NCI-H1092 treated with DMSO at 0.1 percent for 48 hours (cell line): Measurements from ENCODE around the gene CHMP6.

Experiments
- DNase-seq: peaks from one replicate; lab custom pipeline; 2025; lab: John Stamatoyannopoulos, UW

CHMP6 gene

DNA sequence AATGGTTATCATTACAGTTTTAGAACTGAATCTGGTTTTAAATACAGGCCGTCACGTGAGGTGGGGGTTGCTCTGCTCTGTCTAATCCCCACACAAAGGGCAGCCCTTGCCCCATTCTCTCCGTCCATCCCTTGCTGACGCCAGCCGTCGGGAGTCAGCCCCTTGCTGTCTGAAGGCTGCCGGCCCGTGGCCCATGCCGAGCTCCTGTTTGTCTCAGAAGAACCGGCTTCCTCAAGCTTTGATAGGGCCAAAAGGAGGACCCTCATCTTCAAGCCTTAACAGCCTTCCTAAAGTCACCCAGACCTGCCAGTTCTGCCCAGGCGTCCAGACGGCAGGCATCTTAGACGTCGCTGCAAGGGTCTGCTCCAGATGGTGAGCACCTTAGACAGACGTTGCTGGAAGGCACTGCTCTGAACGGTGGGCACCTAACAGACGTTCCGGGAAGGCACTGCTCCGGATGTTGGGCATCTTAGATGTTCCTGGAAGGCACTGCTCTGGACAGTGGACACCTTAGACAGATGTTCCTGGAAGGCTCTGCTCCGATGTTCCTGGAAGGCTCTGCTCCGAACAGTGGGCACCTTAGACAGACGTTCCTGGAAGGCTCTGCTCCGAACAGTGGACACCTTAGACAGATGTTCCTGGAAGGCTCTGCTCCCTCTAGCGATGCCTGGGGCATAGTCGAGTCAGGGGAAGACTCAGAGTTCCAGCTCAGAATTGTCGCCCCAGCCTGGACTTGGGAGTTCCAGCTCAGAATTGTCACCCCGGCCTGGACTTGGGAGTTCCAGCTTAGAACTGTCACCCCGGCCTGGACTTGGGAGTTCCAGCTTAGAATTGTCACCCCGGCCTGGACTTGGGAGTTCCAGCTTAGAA is 35.1 kb upstream of the CHMP6 start:
- no peak for DNase-seq

DNA sequence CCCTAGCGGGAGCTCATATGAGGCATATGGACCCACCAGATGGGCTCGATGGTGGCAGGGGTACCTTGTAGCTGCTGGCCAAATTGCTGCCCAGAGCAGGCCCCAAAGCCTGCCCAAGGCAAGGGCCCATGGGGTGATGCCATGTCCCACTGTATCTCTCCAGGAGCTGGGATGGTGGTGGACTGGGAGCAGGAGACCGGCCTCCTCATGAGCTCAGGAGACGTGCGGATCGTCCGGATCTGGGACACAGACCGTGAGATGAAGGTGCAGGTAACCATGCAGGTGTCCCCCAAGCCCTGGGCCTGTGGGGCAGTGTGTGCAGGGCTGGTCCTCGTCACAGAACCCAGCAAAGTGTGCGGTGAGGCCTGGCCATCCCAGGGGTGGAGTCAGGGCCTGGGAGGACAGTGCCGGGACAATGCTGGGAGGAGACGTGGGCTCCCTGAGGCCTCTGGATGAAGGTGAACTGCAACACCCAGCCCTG is 34.1 kb upstream of the CHMP6 start:
- DNase-seq, result no peak

DNA sequence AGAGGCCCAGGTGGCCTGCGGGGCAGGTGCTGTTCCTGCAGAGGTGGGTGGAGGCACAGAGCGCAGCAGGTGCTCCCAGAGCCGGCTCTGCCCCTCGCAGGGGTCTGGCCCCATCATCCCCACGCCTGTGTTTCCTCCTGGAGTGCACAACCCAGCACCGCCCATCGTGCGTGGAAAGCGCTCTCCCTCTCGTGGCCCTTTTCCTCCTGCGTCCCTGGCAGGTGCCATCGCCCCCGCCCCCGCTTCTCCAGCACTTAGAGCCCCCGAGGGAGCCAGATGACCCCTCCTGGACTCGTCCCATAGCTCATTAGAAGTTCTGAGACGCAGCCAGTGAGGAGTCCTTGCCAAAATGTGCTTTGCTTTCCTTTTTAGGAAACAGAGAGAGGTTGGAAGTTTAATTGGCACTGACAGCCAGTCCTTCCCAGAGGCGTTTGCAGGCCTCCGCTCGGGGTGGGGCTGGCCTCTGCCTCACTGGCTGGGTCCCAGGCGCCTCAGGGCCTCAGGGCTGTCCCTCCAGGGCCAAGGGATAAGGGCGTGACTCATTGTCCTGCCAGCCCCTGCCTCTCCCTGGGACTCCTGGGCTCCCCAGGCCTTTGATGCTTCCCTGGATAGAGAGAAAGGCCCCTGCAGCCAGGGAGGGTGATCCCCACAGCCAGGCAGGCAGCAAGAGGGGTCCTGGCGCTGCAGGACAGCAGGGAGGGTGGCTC is 32.2 kb upstream of the CHMP6 start:
- peak; percentile 80 for DNase-seq

- no peak for DNase-seq
These were observed 31.4 kb upstream of the CHMP6 start for GRCh38 chr17:80960037-80960796.

GRCh38 chr17:80960797-80961452 is 30.7 kb upstream of the CHMP6 start:
- no peak for DNase-seq

GRCh38 chr17:80961541-80962330 is 29.9 kb upstream of the CHMP6 start:
- DNase-seq, result peak; percentile 27

GRCh38 chr17:80962356-80963329 is 29.0 kb upstream of the CHMP6 start:
- no peak for DNase-seq

GRCh38 chr17:80963812-80964543 is 27.7 kb upstream of the CHMP6 start:
- DNase-seq, result no peak

- DNase-seq, result no peak
These were observed 27.1 kb upstream of the CHMP6 start for GRCh38 chr17:80964544-80964856.

DNA sequence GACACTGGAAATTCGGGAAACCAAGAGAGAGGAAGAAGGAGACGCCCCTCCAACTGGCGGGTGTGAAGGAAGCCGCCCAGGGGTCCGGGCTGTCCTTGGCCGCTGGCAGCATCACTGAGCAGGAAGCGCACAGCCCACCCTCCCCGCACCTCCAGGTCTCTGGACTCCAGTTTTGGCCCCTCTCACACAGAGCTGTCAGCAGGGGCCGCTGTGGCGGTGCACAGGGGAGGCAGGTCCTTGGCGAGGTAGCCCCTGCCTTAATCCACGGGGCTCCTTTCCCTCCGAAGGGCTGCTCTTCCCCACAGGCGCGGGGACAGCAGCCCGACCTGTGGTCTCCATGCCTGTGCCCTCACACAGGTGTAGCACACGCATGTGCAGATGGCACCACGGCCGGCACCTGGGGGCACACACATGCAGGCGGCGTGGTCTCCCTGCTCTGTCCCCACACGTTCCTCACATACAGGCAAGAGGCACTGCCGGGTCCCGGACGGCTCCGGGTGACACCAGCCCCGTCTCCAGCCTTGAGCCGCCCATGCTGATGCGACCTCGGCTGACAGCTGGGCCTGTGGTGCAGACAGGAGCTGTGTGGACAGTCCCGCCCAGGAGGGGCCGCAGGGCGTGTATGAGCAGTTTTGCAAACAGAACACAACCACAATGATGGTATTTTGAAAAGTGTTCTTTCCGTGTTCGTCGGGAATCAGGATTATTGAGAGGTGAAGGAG is 26.6 kb upstream of the CHMP6 start:
- DNase-seq, result no peak

DNA sequence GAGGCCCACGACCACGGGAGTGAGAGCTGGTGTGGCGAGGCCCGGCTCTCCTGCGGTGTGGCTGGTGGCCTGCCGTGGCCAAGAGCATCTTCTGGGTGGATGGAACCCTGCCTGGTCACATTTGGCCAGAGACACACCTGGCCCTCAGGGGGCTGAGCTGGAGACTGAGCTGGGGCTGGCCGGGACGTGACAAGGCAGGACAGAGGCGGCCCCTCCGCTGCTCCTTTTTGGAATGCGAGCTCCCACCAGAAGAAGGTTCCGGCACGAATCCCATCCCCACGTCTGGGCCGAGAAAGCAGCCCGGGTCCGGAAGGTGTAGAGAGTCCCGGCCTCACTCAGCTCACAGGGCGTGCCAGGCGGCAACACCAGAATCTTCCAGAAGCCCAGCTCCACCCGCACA is 26.0 kb upstream of the CHMP6 start:
- DNase-seq, result no peak

GRCh38 chr17:80967404-80967872 is 24.2 kb upstream of the CHMP6 start:
- DNase-seq, result no peak

GRCh38 chr17:80968602-80969029 is 23.0 kb upstream of the CHMP6 start:
- peak; percentile 77 for DNase-seq

- no peak for DNase-seq
These were observed 22.5 kb upstream of the CHMP6 start for GRCh38 chr17:80969030-80969673.

DNA sequence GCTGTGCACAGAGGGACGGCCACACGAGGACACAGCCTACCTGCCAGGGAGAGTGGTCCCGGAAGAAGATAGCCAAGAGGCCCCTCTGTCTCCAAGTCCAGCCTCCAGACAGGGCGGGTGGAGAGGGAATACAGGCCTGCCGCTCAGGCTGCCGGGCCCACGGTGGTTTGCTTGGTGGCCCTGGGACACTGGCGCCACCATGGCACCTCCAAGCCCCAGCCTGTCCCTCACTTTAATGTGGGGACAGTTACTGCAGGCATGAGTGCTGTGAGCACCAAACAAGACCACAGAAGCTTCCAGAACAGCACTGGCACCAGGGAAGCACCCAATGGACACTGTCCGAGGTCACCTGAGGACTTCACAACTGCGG is 22.0 kb upstream of the CHMP6 start:
- no peak for DNase-seq

GRCh38 chr17:80970044-80970761 is 21.4 kb upstream of the CHMP6 start:
- DNase-seq, result peak; percentile 74
